HL-60/S4 (cell line): ENCODE data around the gene GOLGA7B.
"Not testable (repeated sequence)": the region's sequence is repeated elsewhere in the genome, so short reads cannot be mapped to it uniquely, and the experiment has no call there.

Experiments used
- in situ Hi-C: fragments of 300-500 bp; cut with MboI; formaldehyde crosslinking; loops from 2 replicates; pipeline ENCODE4 v1.14.3; 2022; ENCODE audit warnings: low sequenced_read_pairs

GOLGA7B gene

DNA sequence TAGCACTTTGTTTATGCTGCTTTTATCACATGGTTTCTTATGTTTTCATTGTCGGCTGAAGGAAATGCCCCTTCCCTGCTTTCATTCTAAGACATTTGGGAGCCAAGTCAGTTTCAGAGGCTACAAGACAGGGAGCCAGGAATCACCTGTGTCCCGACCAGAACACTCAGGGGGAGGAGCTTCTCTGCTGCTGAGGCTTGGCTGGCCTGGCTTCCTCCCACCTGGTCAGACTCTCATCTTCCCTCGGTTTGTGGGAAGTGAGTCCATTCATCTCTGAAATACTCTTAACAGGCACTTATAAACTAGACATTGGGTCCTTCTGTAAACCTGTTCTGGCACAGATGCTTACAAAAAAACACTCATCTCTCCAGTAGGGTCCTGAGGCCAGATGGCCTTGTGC is 19.6 kb upstream of the GOLGA7B start:
- in situ Hi-C loops, result no loop called here

DNA sequence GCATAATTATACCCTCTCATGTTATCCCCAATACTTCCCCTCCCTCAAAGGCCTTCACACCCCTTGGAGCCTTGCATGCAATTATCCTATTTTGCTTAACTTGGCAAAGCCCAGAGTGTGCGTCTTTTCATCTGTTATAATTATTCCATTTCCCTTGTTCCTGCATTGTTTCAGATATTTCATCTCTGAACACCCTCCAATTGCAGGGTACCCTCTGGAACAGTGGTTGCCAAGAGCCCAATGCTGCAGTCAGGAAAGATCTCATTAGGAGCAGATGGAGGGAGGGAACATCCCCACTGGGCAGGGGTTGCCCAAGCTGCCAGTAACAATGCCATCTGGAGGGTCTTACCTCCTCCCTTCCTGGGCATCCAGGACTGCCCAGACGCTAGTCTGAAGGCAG is 18.4 kb upstream of the GOLGA7B start:
- in situ Hi-C loops, result no loop called here

DNA sequence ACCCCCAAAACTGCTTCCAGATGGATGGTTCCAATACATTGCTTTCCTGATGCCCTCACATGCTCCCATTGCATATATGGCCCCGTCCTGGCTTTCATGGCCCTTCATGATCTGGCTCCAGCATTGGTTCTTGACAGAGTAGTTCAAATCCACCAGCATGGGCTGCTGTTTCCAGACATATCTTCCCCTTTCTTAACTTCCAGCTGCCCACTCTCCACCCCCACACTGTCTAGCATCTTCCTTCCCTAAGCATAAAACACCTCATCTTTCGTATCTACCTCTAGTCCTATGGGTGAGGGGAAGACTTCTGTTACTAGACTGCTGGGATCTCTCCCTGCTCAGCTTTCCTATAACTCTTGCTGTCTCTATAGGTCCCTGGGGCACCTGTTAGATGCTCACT is 13.2 kb upstream of the GOLGA7B start:
- in situ Hi-C loops, result no loop called here

DNA sequence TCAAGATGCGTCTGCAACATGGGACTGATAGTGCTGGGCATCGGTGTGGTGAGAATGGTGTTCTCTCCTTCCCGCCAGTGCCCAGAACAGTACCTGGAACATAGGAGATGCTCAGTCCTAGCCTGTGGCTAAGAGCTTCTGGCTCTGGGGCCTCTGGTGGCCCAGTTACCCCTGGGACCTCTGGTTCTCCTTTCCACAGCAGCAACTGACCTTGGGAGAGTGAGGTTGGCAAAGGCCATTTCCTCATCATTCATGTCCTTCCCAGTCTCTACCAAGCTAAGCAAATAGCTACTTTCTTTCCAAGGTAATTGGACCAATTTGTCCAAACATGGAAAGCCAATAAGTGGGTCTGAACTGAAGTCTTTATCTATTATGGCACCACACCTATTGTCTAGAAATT is 11.6 kb upstream of the GOLGA7B start:
- in situ Hi-C loops, result no loop called here

DNA sequence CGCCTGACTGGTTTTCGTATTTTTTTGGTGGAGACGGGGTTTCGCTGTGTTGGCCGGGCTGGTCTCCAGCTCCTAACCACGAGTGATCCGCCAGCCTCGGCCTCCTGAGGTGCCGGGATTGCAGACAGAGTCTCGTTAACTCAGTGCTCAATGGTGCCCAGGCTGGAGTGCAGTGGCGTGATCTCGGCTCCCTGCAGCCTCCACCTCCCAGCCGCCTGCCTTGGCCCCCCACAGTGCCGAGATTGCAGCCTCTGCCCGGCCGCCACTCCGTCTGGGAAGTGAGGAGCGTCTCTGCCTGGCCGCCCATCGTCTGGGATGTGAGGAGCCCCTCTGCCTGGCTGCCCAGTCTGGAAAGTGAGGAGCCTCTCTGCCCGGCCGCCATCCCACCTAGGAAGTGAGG is 8.5 kb upstream of the GOLGA7B start:
- in situ Hi-C loops, result not testable (repeated sequence)

GRCh38 chr10:97842114-97842513 is 7.5 kb upstream of the GOLGA7B start:
- in situ Hi-C loops, result not testable (repeated sequence)

- in situ Hi-C loops, result no loop called here
Measured at GRCh38 chr10:97842656-97843280, 6.9 kb upstream of the GOLGA7B start.

DNA sequence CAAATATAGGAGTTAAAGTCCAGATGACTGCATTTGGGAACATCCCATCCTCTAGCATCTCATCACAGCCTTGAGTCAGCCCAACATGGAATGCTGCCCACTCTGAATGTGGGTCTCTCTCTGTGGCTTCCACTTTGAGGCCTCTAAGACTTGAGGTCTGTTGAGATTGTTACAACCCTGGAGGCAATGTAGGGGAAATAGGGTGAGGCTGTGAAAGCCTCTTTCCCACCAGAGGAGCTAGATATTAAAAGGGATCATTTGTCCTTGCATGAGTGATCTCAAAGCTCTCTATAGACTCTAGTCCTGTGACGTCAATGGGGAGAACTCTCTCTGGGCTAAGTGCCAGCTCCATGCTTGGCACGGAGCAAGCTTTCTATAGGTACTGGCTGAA is 6.4 kb upstream of the GOLGA7B start:
- in situ Hi-C loops, result no loop called here

GRCh38 chr10:97843972-97844371 is 5.7 kb upstream of the GOLGA7B start:
- in situ Hi-C loops, result not testable (repeated sequence)

DNA sequence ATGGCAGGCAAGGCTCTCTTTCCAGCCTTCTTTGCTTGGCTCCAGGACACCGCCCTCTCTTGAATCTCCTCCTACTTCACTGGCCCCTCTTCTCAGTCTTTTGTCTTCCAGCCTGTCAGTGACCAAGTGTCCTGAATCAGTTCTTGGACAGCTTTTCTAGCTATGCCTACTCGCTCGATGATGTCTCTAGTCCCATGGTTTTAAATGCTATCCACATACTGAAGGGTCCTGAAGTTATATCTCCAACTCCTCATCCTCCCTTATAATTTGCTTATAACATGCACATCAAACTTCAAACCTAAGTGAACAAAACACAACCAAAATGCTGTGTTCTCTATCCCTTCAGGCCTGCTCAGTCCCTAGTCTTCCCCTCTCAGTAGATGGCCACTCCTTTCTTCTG is 5.0 kb upstream of the GOLGA7B start:
- in situ Hi-C loops, result no loop called here

- in situ Hi-C loops, result no loop called here
Measured at GRCh38 chr10:97849103-97849686, 448 bp upstream of the GOLGA7B start.

- in situ Hi-C loops, result no loop called here
Measured at GRCh38 chr10:97850446-97850845, 803 bp downstream of the GOLGA7B start.

DNA sequence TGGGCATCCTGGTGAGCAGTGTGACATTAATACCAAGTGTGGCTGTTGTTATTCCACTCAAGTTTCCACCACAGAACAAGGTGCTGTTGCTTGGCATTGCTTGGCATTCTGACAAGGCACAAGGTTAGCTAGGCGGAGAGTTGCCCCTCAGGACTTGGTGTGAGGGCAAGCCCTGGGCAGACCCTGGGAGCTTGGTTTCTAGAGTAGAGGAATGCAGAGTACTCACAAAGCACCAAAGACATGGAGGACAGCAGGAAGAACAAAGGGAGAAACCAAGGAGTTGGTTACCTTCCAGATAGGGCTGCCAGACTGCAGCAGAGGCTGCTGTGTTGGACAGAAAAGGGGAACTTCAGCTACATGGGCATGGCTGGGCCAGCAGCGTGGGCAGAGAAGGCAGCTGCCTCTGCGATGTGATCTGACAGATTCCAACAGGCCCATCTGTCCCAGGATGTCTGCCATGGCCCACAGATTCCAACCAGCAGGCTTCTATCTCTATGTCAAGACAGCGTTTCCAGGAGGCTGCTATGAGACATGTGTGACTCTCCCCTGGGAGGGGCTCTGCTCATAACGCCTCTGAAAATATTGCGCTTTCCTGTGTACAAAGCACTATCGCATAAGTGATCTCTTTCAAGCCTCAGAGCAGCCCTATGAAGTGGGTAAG is 1.8 kb downstream of the GOLGA7B start:
- in situ Hi-C loops, result no loop called here

DNA sequence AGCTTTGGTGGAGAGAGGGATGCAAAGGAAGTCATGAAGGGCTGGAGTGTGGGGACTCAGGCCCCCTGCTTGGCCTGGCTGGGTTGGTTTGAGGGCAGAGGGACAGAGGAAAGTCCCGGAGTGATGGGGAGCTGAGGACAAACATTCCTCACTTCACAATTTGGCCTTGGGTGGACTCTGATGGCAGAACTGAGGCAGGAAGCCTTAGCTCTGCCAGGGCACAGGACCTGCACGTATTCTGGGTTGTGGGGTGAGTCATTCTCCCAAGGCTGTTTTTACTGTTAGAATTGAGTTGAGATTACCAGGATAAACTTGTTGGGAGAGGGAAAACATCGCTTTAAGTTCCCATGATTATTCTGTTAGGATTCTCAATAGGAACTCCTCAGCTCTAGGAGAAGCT is 2.6 kb downstream of the GOLGA7B start:
- in situ Hi-C loops, result no loop called here

DNA sequence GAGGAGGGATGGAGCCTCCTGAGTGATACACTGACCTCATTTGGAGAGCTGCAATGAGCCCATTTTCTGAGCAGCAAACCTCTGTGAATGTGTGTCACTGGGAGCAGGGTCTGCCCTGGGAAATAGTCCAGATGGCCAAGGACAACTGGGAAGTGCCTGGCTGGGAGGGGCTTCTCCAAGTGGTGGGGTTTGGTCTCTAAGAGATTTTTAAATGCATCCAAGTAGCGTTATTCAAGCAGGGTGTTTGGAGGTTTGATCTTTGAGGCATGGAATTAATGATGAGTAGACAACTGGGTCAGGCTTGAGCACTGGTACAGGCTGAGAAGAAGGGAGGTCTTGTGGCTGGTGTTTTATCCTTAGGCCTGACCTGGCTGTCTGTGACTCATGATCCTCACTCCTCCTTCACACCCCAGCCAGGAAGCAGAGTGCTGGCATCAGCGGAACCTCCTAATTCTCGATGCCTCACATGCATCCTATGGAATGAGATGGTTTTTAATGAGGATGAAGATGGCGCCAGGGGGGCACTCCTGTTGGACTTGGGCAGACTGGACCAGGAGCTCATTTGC is 3.3 kb downstream of the GOLGA7B start:
- in situ Hi-C loops, result no loop called here

DNA sequence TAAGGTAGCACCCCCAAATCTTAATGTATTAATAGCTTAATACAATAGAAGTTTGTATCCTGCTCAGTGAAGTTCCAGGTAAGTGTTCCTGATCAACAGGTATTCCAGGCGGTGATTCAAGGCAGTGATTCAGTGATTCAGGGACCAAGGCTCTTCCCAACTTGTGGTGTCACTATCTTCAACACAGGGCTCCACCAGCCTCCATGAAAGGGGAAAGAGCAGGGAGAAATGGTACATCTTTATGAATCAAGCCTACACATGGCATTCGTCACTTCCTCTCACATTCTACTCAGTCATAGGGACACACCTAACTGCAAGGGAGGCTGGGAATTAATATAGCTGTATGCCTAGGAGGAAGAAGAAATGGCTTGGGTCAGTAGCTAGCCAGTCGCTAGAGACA is 5.1 kb downstream of the GOLGA7B start:
- in situ Hi-C loops, result no loop called here

- in situ Hi-C loops, result no loop called here
Measured at GRCh38 chr10:97858001-97858439, 8.4 kb downstream of the GOLGA7B start.

DNA sequence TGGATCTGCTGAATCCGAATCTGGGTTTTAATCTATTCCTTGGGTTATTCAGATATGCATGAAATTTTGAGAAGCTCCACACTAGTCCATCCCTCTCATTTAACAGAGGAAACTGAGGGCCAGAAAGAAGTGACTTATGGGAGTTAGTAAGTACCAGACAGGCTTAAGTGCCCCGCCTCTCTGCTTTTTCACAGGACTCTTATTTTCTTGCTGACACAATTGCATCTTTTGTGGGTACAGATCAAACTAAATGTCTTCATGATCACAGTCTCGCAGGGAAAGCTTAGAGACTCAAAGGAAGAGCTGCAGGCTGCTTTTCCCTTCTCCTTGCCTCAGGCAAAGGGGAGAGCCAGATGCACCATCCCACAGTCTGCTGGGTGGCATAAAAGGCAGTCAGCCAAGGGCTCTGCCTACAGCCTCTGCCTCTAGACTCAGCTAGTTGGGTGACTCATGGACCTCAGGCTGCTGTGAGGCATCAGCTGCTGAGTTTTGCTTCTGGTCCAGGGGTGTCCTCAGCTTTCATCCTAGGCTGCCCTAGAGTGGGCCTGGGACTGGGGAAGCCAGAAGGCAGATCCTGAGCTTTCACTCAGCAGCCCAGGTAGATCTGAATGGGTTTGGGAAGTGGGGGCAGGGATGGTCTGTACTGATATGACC is 11.6 kb downstream of the GOLGA7B start:
- in situ Hi-C loops, result loop anchor here (5.0 kb wide), 1 partner anchor 69 kb away; no protein-coding TSS in a partner anchor

DNA sequence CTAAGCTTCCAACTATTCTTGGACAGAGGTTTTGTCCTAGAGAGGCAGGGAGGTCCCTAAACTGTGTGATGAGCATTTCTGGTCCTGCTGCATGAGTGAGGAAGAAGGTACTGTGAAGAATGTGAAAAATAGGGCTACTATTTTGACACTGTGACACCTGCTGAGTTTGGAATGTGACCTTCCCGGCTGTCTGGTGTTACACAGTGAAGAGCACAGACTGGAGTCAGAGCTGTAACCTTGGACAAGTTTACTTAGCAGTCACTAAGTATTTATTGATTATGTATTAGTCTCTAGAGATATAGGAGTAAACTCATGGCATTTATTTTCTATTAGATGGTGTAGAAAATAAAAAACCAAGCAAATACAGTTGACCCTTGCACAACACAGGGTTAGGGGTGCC is 12.3 kb downstream of the GOLGA7B start:
- in situ Hi-C loops, result loop anchor here (5.0 kb wide), 1 partner anchor 70 kb away; no protein-coding TSS in a partner anchor

GRCh38 chr10:97863808-97864207 is 14.2 kb downstream of the GOLGA7B start:
- in situ Hi-C loops, result loop anchor here (5.0 kb wide), 1 partner anchor 72 kb away; no protein-coding TSS in a partner anchor

DNA sequence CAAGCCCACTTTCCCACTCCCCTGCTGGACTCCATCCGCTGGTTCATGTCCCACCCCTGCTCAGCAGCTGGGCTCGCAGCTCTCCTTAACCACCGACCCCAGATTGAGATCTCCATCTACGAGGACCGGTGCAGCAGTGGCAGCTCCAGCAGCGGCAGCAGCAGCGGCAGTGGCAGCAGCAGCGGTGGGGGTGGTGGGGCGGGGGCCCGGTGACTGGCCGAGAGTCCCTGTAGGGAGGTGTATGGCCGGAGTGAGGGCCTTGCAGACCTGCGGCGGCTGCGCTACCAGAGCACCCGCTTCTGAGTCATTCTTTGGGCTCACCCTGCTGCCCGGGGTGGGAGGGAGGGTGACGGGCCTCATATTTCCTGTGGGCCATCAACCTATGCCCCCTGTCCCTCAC is 15.8 kb downstream of the GOLGA7B start:
- in situ Hi-C loops, result no loop called here
